HG02623 (cell line): ENCODE results near the gene TSSK2.
A peak's percentile ranks its signal among the peaks of the same experiment; 100 is the strongest.

Experiments
- ATAC-seq: cut with Tn5 transposase; IDR thresholded peaks from one replicate; pipeline ENCODE4 v1.9.1; 2021; ENCODE audit warnings: moderate library complexity; ENCODE audit not compliant: unreplicated experiment

The TSSK2 gene

GRCh38 chr22:19105867-19106802 is 25.0 kb upstream of the TSSK2 start:
- ATAC-seq, result no peak

- no peak for ATAC-seq
These were observed 24.0 kb upstream of the TSSK2 start for GRCh38 chr22:19106886-19107729.

- ATAC-seq, result no peak
These were observed 23.4 kb upstream of the TSSK2 start for GRCh38 chr22:19107730-19108074.

- no peak for ATAC-seq
These were observed 22.3 kb upstream of the TSSK2 start for GRCh38 chr22:19108807-19109197.

GRCh38 chr22:19109198-19110063 is 21.7 kb upstream of the TSSK2 start:
- ATAC-seq, result peak; percentile 80

GRCh38 chr22:19110064-19110458 is 21.0 kb upstream of the TSSK2 start:
- no peak for ATAC-seq

- no peak for ATAC-seq
These were observed 20.5 kb upstream of the TSSK2 start for GRCh38 chr22:19110646-19111045.

GRCh38 chr22:19111140-19111539 is 20.0 kb upstream of the TSSK2 start:
- no peak for ATAC-seq

GRCh38 chr22:19111584-19111983 is 19.5 kb upstream of the TSSK2 start:
- no peak for ATAC-seq

- no peak for ATAC-seq
These were observed 17.7 kb upstream of the TSSK2 start for GRCh38 chr22:19113429-19113828.

GRCh38 chr22:19114984-19115552 is 16.0 kb upstream of the TSSK2 start:
- ATAC-seq, result no peak

GRCh38 chr22:19115628-19116027 is 15.5 kb upstream of the TSSK2 start:
- ATAC-seq, result no peak

- no peak for ATAC-seq
These were observed 14.0 kb upstream of the TSSK2 start for GRCh38 chr22:19117111-19117512.

- ATAC-seq, result no peak
These were observed 12.7 kb upstream of the TSSK2 start for GRCh38 chr22:19118329-19118880.

- no peak for ATAC-seq
These were observed 11.2 kb upstream of the TSSK2 start for GRCh38 chr22:19119949-19120348.

- ATAC-seq, result no peak
These were observed 10.1 kb upstream of the TSSK2 start for GRCh38 chr22:19120829-19121630.

GRCh38 chr22:19121631-19122142 is 9.4 kb upstream of the TSSK2 start:
- peak; percentile 6 for ATAC-seq

GRCh38 chr22:19122143-19122751 is 8.9 kb upstream of the TSSK2 start, which contains the start of gene DGCR2:
Gene DGCR2, minus strand, starts transcription at chr22:19122412. Its CDS starts 206 bp downstream, at chr22:19122206.
- peak; percentile 87 for ATAC-seq
